A673 (cell line): Measurements from ENCODE around the gene MBLAC1. TPM values are rescaled to one million over a fixed set of nuclear protein-coding genes. Genes with fewer than 3 reads are reported as not detected.
A peak's percentile ranks its signal among the peaks of the same experiment; 100 is the strongest.

Experiments used
- BruUV-seq: library from RNA; stranded (reverse); fragments of 400-500 nt; replicated peaks from 2 replicates; lab custom pipeline; 2021; lab: Mats Ljungman, UMichigan
- CTCF ChIA-PET: fragments of 300-600 bp; sonication (Branson Sonifier 250); formaldehyde crosslinking; loops from one replicate; lab custom pipeline; 2022; ENCODE audit warnings: antibody characterized with exemption; lab: Charles Lee
- POLR2A ChIA-PET: fragments of 300-600 bp; sonication (Branson Sonifier 250); formaldehyde crosslinking; loops from one replicate; lab custom pipeline; 2022; ENCODE audit warnings: antibody characterized with exemption; ENCODE audit not compliant: low non-redundant PET; lab: Charles Lee
- DNase-seq: peaks from one replicate; pipeline ENCODE4 v3.0.0-alpha.2; 2015; ENCODE audit warnings: low spot score
- H3K27ac ChIP-seq: fragments of 200-600 bp; sonication (generic); 2 replicates; pipeline ENCODE4 v1.5.1; 2016; ENCODE audit warnings: mixed run types, low read depth, mild to moderate bottlenecking, mixed read lengths, antibody characterized with exemption, low read length; ENCODE audit not compliant: poor library complexity, severe bottlenecking
- H3K27me3 ChIP-seq: fragments of 200-600 bp; sonication (generic); replicated peaks from 2 replicates; pipeline ENCODE4 v1.6.1; 2017; ENCODE audit warnings: mixed run types, low read depth, mild to moderate bottlenecking, mixed read lengths, antibody characterized with exemption, low read length; ENCODE audit not compliant: insufficient read depth, poor library complexity
- H3K36me3 ChIP-seq: fragments of 200-600 bp; sonication (generic); 2 replicates; pipeline ENCODE4 v1.6.1; 2016; ENCODE audit warnings: mixed run types, mild to moderate bottlenecking, mixed read lengths, antibody characterized with exemption, low read length; ENCODE audit not compliant: insufficient read depth, poor library complexity, severe bottlenecking
- H3K4me1 ChIP-seq: fragments of 200-600 bp; sonication (generic); 2 replicates; pipeline ENCODE4 v1.6.1; 2017; ENCODE audit warnings: mixed run types, mild to moderate bottlenecking, mixed read lengths, antibody characterized with exemption, low read length; ENCODE audit not compliant: insufficient read depth, poor library complexity, severe bottlenecking
- H3K4me3 ChIP-seq: fragments of 200-600 bp; sonication (generic); 2 replicates; pipeline ENCODE4 v1.5.1; 2016; ENCODE audit warnings: low read depth, mixed run types, mild to moderate bottlenecking, mixed read lengths, low read length; ENCODE audit not compliant: poor library complexity, severe bottlenecking
- H3K9me3 ChIP-seq: fragments of 200-600 bp; sonication (generic); 2 replicates; pipeline ENCODE4 v1.6.1; 2016; ENCODE audit warnings: mixed run types, low read depth, mild to moderate bottlenecking, mixed read lengths, antibody characterized with exemption, low read length; ENCODE audit not compliant: poor library complexity, severe bottlenecking
- CTCF ChIP-seq: fragments of 300-800, 200-600 bp; sonication (generic); conservative IDR thresholded peaks from 2 replicates; pipeline ENCODE4 v1.5.1; 2017; ENCODE audit warnings: low read depth, mild to moderate bottlenecking, antibody characterized with exemption, low read length, moderate library complexity, mixed read lengths
- EZH2 ChIP-seq: fragments of 200-600 bp; sonication (generic); IDR thresholded peaks from 2 replicates; pipeline ENCODE4 v1.6.1; 2017; ENCODE audit warnings: borderline replicate concordance, low read depth, mild to moderate bottlenecking, mixed read lengths, antibody characterized with exemption, low read length; ENCODE audit not compliant: poor library complexity, severe bottlenecking
- intact Hi-C: fragments of 100-400 bp; cut with micrococcal nuclease; formaldehyde crosslinking; loops from one replicate; pipeline ENCODE4 v1.10.0; 2022; ENCODE audit not compliant: unreplicated experiment
- total RNA-seq: library from RNA; stranded (reverse); gene quantifications from 2 replicates; pipeline ENCODE4 v1.2.3, GENCODE V29; 2021

The MBLAC1 gene
- total RNA-seq, 1 experiment from 2014 or later: 3.1 TPM

GRCh38 chr7:100170101-100170897 is 43.5 kb downstream of the MBLAC1 start:
- ChIA-PET CTCF (no interaction called here), POLR2A (no interaction called here)

GRCh38 chr7:100171087-100171681 is 44.4 kb downstream of the MBLAC1 start:
- CTCF ChIA-PET: no interaction called here
- no peaks in the 10 kb centered on the region for H3K36me3 ChIP-seq
- H3K27ac ChIP-seq: no peak overlapping the region
- peaks cover 26% of the 10 kb centered on the region for H3K4me1 ChIP-seq
- TF ChIP-seq EZH2 (no peak), CTCF (no peak)
- BruUV-seq: no TSS peak
- H3K9me3 ChIP-seq: no peaks in the 10 kb centered on the region
- no peaks in the 10 kb centered on the region for H3K27me3 ChIP-seq
- no peak for DNase-seq
- H3K4me3 ChIP-seq: peak overlapping the region; percentile 41
- intact Hi-C loops: no loop called here
- POLR2A ChIA-PET: no interaction called here

More at GRCh38 chr7:100170101-100170897, 43.5 kb downstream of the MBLAC1 start:
- intact Hi-C loops: no loop called here
- TF ChIP-seq CTCF: no peak
- TF ChIP-seq EZH2: no peak
- H3K9me3 ChIP-seq: no peaks in the 10 kb centered on the region
- H3K27me3 ChIP-seq: no peaks in the 10 kb centered on the region
- H3K4me1 ChIP-seq: peaks cover 23% of the 10 kb centered on the region
- BruUV-seq: no TSS peak
- DNase-seq: no peak
- no peaks in the 10 kb centered on the region for H3K36me3 ChIP-seq
- no peak overlapping the region for H3K4me3 ChIP-seq
- no peak overlapping the region for H3K27ac ChIP-seq

DNA sequence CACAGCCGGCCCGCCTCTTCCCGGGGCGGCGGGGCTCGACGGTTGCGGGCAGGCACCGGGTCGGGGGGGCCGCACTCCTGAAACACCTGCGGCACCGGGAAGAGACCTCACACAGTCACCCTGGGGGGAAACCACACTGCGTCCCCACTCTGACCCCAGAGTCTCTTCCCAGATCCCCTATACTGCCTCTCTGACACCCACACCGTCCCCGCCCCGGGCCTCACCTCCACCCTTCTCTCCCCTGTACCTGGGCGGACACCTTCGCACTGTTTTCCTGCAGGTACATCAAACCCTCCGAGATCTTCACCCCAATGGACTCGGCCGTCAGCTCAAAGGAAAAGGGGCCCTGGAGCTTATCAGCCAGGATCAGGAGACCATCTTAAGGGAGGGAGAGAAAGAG is 45.1 kb downstream of the MBLAC1 start:
- Histone ChIP-seq H3K9me3 (no peaks in the 10 kb centered on the region), H3K36me3 (no peaks in the 10 kb centered on the region), H3K4me3 (peak overlapping the region; percentile 41), H3K27me3 (no peaks in the 10 kb centered on the region), H3K27ac (no peak overlapping the region), H3K4me1 (peaks cover 30% of the 10 kb centered on the region)
- POLR2A ChIA-PET: no interaction called here
- CTCF ChIA-PET: no interaction called here
- intact Hi-C loops: no loop called here
- TF ChIP-seq EZH2: no peak
- TF ChIP-seq CTCF: no peak
- no peak for DNase-seq
- no TSS peak for BruUV-seq
